Measurements from ENCODE around the gene CDRT15. TPM values are rescaled to one million over a fixed set of nuclear protein-coding genes. Genes with fewer than 3 reads are reported as not detected.
"Not testable (repeated sequence)": the region's sequence is repeated elsewhere in the genome, so short reads cannot be mapped to it uniquely, and the experiment has no call there.

The CDRT15 gene
- total and polyA plus RNA-seq, 2 donors from 2014 or later, result not detected

DNA sequence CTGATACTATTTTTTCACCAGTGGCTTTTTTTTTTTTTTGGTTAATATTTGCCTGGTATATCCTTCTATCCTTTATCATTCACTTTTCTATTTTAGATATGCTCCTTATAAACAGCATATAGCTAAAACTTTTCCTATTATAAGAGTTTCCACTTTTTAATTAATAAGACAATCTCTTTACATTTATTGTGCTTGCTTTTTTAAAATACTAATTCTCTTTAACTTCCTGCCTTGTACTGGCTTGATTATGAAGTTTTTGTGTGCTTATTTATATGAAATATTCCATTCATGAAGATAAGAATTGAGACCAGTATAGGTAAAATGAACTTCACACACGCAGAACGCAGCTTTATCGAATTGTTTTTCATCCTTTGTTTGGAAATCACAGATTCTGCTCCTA, 9.0 kb upstream of the CDRT15 start:
- H3K27me3 ChIP-seq (ENCODE audit: control insufficient read depth, insufficient read depth, low read length), result no peaks in the 10 kb centered on the region
- no peak overlapping the region for H3K4me3 ChIP-seq (ENCODE audit: low read length in 3 of 3)
- no peaks in the 10 kb centered on the region for H3K9me3 ChIP-seq (ENCODE audit: control insufficient read depth in 2 of 3, insufficient read depth in 1 of 3, low read length in 3 of 3)
- intact Hi-C loops (cut with DNase I), result no loop called here
- no peaks in the 10 kb centered on the region for H3K36me3 ChIP-seq (ENCODE audit: control insufficient read depth in 2 of 3, insufficient read depth in 3 of 3, low read length in 3 of 3)
- FAIRE-seq (no peak), DNase-seq (no peak)
- TF ChIP-seq, protein P1, sequence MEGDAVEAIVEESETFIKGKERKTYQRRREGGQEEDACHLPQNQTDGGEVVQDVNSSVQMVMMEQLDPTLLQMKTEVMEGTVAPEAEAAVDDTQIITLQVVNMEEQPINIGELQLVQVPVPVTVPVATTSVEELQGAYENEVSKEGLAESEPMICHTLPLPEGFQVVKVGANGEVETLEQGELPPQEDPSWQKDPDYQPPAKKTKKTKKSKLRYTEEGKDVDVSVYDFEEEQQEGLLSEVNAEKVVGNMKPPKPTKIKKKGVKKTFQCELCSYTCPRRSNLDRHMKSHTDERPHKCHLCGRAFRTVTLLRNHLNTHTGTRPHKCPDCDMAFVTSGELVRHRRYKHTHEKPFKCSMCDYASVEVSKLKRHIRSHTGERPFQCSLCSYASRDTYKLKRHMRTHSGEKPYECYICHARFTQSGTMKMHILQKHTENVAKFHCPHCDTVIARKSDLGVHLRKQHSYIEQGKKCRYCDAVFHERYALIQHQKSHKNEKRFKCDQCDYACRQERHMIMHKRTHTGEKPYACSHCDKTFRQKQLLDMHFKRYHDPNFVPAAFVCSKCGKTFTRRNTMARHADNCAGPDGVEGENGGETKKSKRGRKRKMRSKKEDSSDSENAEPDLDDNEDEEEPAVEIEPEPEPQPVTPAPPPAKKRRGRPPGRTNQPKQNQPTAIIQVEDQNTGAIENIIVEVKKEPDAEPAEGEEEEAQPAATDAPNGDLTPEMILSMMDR (IDR thresholded peaks at IDR 0.05; ENCODE audit: borderline replicate concordance, extremely low read depth, insufficient read depth), result no peak
- H3K9ac ChIP-seq (ENCODE audit: low read length in 3 of 3), result no peak overlapping the region
- H3K27ac ChIP-seq (ENCODE audit: low read depth in 2 of 2, low read length in 2 of 2), result no peak overlapping the region
- no peaks in the 10 kb centered on the region for H3K4me1 ChIP-seq (ENCODE audit: control insufficient read depth in 2 of 3, insufficient read depth in 2 of 3, low read depth in 1 of 3, low read length in 3 of 3)

- FAIRE-seq (no peak), DNase-seq (no peak)
- Histone ChIP-seq H3K27me3 (ENCODE audit: control insufficient read depth, insufficient read depth, low read length) (no peaks in the 10 kb centered on the region), H3K27ac (ENCODE audit: low read depth in 2 of 2, low read length in 2 of 2) (no peak overlapping the region), H3K4me3 (ENCODE audit: low read length in 3 of 3) (no peak overlapping the region), H3K9ac (ENCODE audit: low read length in 3 of 3) (no peak overlapping the region), H3K4me1 (ENCODE audit: control insufficient read depth in 2 of 3, insufficient read depth in 2 of 3, low read depth in 1 of 3, low read length in 3 of 3) (no peaks in the 10 kb centered on the region), H3K9me3 (ENCODE audit: control insufficient read depth in 2 of 3, insufficient read depth in 1 of 3, low read length in 3 of 3) (no peaks in the 10 kb centered on the region), H3K36me3 (ENCODE audit: control insufficient read depth in 2 of 3, insufficient read depth in 3 of 3, low read length in 3 of 3) (no peaks in the 10 kb centered on the region)
- intact Hi-C loops (cut with DNase I), result no loop called here
- TF ChIP-seq, protein P1 (IDR thresholded peaks at IDR 0.05; ENCODE audit: borderline replicate concordance, extremely low read depth, insufficient read depth), result no peak
Observed at GRCh38 chr17:14245002-14245401, 8.3 kb upstream of the CDRT15 start.

DNA sequence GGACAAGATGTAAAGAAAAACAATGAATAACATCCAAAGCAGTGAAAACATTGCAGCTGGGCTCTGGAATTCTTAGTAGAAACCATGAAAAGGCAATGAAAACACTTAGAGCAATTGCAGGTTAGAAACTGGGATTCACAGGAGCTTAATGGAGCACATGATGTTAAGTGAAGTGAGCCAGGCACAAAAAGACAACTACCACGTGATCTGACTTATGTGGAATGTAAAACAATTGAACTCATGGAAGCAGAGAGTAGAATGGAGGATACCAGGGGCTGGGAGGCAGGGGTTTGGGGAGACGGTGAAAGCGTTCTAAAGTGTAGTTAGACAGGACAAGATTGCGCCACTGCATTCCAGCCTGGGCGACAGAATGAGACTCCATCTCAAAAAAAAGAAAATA, 2.6 kb upstream of the CDRT15 start:
- H3K36me3 ChIP-seq (ENCODE audit: control insufficient read depth in 2 of 3, insufficient read depth in 3 of 3, low read length in 3 of 3); H3K27ac ChIP-seq (ENCODE audit: low read depth in 2 of 2, low read length in 2 of 2); H3K9ac ChIP-seq (ENCODE audit: low read length in 3 of 3); H3K4me1 ChIP-seq (ENCODE audit: control insufficient read depth in 2 of 3, insufficient read depth in 2 of 3, low read depth in 1 of 3, low read length in 3 of 3); H3K9me3 ChIP-seq (ENCODE audit: control insufficient read depth in 2 of 3, insufficient read depth in 1 of 3, low read length in 3 of 3); H3K27me3 ChIP-seq (ENCODE audit: control insufficient read depth, insufficient read depth, low read length); FAIRE-seq; DNase-seq; H3K4me3 ChIP-seq (ENCODE audit: low read length in 3 of 3); intact Hi-C loops (cut with DNase I): not testable (repeated sequence)

DNA sequence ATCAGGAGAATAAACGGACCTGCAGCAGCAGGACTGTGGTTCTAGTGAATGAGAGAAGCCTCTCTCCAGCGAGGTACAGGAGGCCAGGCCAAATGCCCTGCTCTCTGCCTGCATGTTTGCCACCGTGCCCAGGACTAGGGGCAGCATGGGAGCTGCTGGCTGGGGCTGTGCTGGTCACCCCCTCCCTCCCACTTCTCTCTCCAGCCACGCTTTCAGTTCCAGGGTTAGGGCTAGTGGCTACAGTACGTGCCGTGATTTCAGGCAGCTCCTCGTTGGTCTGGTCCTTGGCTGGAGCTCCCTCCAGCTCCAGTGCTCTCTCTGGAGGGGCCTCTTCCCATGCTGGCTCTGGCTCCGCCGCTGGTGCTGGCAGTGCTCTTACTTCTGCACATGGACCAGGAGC, 630 bp downstream of the CDRT15 start:
- not testable (repeated sequence) for DNase-seq; FAIRE-seq; H3K9me3 ChIP-seq (ENCODE audit: control insufficient read depth in 2 of 3, insufficient read depth in 1 of 3, low read length in 3 of 3)

DNA sequence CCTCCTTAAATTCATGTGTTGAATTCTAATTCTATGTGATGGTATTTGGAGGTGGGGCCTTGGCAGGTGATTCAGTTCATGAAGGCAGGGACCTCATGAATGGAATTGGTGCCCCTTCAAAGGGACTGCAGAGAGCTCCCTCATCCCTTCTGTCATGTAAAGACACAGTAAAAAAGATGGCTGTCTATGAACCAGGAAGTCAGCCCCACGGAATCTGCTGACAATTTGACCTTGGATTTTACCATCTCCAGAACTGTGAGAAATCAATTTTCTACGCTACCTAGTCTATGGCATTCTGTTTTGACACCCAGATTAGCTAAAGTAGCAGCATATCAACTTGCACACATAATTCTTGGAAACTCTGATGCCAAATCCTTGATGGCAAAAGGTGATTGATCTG, 1.6 kb downstream of the CDRT15 start:
- H3K27ac ChIP-seq (ENCODE audit: low read depth in 2 of 2, low read length in 2 of 2); H3K9ac ChIP-seq (ENCODE audit: low read length in 3 of 3); intact Hi-C loops (cut with DNase I); H3K4me3 ChIP-seq (ENCODE audit: low read length in 3 of 3); H3K9me3 ChIP-seq (ENCODE audit: control insufficient read depth in 2 of 3, insufficient read depth in 1 of 3, low read length in 3 of 3); H3K36me3 ChIP-seq (ENCODE audit: control insufficient read depth in 2 of 3, insufficient read depth in 3 of 3, low read length in 3 of 3); H3K4me1 ChIP-seq (ENCODE audit: control insufficient read depth in 2 of 3, insufficient read depth in 2 of 3, low read depth in 1 of 3, low read length in 3 of 3); DNase-seq; H3K27me3 ChIP-seq (ENCODE audit: control insufficient read depth, insufficient read depth, low read length); FAIRE-seq: not testable (repeated sequence)

More for the DNA sequence above, 630 bp downstream of the CDRT15 start:
- H3K27ac ChIP-seq (ENCODE audit: low read depth in 2 of 2, low read length in 2 of 2); intact Hi-C loops (cut with DNase I); H3K4me1 ChIP-seq (ENCODE audit: control insufficient read depth in 2 of 3, insufficient read depth in 2 of 3, low read depth in 1 of 3, low read length in 3 of 3); H3K4me3 ChIP-seq (ENCODE audit: low read length in 3 of 3); H3K36me3 ChIP-seq (ENCODE audit: control insufficient read depth in 2 of 3, insufficient read depth in 3 of 3, low read length in 3 of 3); H3K9ac ChIP-seq (ENCODE audit: low read length in 3 of 3); H3K27me3 ChIP-seq (ENCODE audit: control insufficient read depth, insufficient read depth, low read length): not testable (repeated sequence)

DNA sequence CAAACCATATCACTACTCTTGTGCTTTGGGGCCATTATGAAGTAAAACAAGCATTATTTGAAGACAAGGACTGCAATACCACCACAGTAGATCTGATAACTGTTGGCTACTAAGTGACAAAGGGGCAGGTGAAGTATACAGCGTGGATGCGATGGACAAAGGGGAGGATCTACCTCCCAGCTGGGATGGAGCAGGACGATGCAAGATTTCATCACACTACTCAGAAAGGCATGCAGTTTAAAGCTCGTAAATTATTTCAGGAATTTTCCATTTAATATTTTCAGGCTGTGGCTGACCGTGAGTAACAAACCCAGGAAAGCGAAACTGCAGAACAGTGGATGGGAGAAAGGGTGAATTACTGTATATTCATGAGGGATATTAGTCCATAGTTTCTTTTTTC, 5.5 kb downstream of the CDRT15 start:
- H3K36me3 ChIP-seq (ENCODE audit: control insufficient read depth in 2 of 3, insufficient read depth in 3 of 3, low read length in 3 of 3); H3K27me3 ChIP-seq (ENCODE audit: control insufficient read depth, insufficient read depth, low read length); FAIRE-seq; H3K4me3 ChIP-seq (ENCODE audit: low read length in 3 of 3); H3K9ac ChIP-seq (ENCODE audit: low read length in 3 of 3); H3K9me3 ChIP-seq (ENCODE audit: control insufficient read depth in 2 of 3, insufficient read depth in 1 of 3, low read length in 3 of 3); DNase-seq; intact Hi-C loops (cut with DNase I); H3K27ac ChIP-seq (ENCODE audit: low read depth in 2 of 2, low read length in 2 of 2); H3K4me1 ChIP-seq (ENCODE audit: control insufficient read depth in 2 of 3, insufficient read depth in 2 of 3, low read depth in 1 of 3, low read length in 3 of 3): not testable (repeated sequence)
